Activated CD8-positive, alpha-beta memory T cell treated with anti-CD3 and anti-CD28 coated beads for 1 hour (primary cell): ENCODE measurements around the gene LHX8.
"Not testable (repeated sequence)": the region's sequence is repeated elsewhere in the genome, so short reads cannot be mapped to it uniquely, and the experiment has no call there.

Experiments used
- DNase-seq, 2 donors: peaks; one replicate each; pipeline ENCODE4 v3.0.0-alpha.2; 2020; ENCODE audit warnings: low read depth in 1 of 2; ENCODE audit errors: extremely low read depth in 1 of 2

LHX8 gene

DNA sequence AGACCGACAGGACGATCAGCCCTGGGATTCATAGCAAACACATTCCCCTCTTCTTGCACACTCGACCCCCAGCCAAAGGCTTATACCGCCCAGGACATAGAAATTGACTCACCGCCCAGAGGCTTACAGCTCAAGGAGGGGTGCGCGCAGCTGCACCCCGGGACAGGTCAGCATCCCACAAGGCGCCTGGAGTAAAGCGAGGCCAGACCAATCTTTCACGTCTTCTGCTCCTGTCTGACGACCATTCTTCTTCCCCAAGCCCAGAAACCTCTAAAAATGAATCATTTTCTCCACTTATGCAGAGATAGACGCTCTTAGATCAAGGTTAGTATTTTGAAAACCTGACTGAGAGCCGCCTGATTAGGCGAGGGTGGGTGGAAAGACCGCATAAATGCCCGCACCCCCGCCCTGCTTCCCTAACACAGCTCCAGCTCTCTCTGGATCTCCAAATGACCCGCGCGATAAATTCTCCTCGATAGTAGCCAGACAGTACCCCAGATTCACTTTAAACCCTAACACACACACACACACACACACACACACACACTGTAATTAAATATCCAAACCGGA lies 1.9 kb upstream of the LHX8 start:
- no peak for DNase-seq

DNA sequence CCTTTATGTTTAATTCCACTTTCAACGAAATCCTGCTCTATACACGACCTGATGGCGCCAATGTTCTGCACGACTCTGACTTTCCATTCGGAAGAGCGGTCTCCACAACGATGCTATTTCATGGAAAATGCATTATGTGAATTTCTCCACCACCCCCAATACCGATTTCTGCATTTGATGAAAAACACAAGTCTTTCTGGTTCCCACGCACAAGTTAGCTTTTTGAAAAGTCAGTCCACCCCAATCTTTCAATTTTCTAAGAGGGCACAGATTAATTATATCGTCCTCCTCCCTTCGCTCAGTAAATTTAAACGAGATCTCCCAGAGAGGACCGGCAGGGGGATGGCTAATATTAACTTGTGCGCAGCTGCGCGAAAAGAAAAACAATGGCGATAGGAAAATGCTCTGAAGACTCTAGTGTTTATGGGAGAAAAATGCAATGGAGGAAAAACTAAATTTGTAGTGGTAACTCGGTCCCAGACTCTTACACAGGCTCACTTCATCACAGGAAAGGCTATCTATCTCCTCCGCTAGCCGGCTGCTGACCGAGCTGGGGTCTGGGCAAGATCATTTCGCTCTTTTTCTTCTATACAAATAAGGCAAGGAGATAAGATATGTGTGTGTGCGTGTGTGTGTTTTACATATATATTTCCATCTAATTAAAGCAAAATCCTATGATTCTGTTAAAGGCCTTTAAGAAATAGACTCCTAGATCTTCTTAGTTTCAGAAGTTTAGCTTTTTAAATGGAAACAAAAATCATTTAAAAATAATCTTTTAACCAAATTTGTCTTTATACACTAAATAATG lies 1.2 kb upstream of the LHX8 start:
- no peak for DNase-seq

- DNase-seq = no peak
Measured at GRCh38 chr1:75134647-75135572, 722 bp downstream of the LHX8 start.

DNA sequence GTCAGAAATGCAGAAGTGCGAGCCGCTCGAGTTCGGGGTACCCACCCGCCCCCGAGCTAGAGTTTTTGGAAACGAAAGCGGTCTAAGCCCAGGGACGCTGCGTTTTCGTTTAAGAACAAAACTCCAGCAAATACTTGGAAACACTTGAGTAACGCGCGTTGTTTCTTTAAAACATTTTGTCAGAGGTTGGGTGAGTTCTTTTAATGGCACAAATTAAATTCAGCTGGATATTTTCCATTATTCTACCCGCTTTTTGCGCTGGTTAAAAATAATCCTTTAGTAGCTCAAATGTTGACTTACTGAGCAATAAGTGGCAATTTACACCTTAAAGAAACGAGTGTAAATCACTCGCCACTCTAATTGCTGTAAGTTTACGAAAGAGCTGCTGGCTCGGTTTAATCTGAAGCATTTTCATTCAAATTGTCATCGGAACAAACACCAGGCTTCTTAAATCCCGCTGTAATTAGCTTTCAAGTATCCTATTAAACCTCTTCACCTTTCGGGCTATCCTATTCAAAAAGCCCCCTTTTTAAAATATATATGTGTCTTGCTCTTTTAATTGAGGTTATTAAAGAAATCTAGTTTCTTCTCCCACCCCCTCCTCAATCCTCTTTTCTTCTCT lies 1.5 kb downstream of the LHX8 start:
- no peak for DNase-seq

GRCh38 chr1:75136195-75136815 lies 2.1 kb downstream of the LHX8 start:
- no peak for DNase-seq

- DNase-seq = no peak
Measured at GRCh38 chr1:75136921-75137641, 2.9 kb downstream of the LHX8 start.

- no peak for DNase-seq
Measured at GRCh38 chr1:75152092-75152491, 17.9 kb downstream of the LHX8 start.

GRCh38 chr1:75159154-75159553 lies 25.0 kb downstream of the LHX8 start:
- DNase-seq = no peak

DNA sequence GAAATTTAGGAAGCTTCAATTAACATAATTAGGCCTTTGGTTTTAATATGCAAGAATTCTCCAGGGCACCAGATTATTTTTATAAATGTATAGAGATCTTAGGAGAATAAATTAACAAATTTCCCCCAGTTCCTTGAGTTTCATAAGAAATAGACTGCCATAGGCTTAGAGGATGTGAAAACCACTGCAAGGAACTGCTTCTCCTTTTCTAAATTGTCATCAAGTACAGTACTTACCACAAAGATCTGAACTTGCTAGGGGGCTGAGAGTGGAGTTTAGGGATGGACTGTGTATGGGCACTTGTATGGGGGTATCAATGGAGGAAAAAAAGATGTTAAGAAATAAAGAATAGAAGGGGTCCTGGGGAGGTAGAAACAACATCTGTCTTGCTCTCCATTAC lies 31.1 kb downstream of the LHX8 start:
- DNase-seq = no peak

DNA sequence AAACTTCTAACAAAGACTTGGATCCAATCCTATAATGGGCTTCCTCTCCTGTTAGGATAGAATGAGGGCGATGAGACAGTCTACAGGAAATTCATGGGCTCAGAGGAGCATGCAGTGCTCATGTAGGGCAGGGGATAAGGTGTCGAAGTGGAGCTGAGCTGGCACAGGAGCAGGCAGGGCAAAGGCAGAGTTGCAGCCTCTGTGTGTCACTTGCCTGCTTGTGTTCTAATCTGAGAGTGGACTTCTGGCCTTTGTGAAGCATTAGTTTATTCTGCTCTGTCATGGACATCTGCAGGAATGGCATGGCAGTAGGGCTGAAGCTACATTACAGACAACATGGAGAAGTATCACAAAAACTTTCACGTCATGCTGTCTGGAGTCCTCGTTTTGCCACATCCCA lies 32.6 kb downstream of the LHX8 start:
- no peak for DNase-seq

DNA sequence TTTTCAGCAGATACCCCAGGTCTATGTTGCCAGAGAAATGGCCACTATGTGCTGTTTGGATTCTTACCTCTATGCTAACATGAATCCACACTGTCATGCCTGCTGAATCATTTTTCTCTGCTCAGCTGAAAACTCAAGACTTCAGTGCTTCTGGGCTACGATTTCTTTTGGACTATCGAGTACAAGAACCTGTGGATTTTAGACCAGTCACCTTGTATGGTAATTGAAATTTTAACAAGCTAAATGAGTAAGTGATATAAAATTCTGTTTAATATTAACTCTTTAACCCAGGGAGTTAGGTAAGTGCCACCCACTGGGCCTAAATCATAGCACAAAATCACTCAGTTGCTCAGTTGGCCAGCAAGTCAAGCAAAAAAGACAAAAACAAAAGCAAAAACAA lies 35.8 kb downstream of the LHX8 start:
- DNase-seq = no peak

DNA sequence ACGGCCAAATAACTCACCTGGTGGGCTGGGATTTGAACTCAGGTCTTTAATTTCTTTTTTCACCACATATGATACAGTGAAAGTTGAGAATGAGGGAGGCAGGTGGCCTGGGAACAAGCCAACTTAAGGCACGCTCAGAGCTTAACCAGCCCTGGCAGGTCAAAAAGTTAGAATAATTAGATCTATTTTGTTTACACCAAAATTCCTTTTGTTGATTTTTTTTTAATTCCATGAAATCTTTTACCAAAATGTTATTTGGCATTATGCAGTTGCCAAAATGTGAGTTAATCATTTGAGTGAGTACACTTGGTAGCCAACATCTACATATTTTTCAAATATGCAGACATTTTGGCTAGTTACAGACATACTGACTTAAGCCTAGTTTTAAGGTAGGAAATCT lies 36.8 kb downstream of the LHX8 start:
- DNase-seq = no peak

- DNase-seq = no peak
Measured at GRCh38 chr1:75171876-75172275, 37.7 kb downstream of the LHX8 start.

- DNase-seq = no peak
Measured at GRCh38 chr1:75172556-75172955, 38.4 kb downstream of the LHX8 start.

DNA sequence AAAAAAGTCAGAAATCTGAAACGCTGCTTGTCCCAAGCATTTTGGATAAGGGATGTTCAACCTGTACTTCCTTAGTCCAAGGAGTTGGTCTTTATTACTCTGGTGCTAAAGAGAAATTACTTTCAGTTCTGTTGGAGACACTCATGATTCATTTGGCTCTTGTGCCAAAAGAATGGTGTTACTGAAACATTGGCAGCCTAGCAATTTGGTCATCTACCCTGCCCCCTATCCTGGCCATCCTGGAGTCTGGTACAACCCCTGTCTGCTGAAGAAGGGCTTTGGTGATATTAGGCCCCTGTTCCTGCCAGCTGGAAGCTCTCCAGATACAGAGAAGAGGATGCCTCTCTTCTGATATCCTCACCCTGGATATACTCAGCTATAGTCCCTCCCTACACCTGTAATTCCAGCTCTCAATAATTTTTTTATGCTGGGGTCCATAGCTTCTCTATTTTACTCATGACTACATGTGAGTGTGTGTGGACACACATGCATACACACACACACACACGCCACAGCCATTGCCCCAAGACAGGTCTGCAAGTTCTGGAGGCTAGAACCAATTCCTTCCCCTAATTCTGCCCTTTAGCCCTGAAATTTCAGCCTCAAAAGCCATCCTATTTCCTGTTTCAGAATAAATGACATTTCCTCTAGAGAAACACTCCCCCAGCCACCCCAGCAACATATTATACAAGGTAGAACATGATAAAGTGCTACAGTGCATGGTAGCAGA lies 40.0 kb downstream of the LHX8 start:
- DNase-seq = no peak

DNA sequence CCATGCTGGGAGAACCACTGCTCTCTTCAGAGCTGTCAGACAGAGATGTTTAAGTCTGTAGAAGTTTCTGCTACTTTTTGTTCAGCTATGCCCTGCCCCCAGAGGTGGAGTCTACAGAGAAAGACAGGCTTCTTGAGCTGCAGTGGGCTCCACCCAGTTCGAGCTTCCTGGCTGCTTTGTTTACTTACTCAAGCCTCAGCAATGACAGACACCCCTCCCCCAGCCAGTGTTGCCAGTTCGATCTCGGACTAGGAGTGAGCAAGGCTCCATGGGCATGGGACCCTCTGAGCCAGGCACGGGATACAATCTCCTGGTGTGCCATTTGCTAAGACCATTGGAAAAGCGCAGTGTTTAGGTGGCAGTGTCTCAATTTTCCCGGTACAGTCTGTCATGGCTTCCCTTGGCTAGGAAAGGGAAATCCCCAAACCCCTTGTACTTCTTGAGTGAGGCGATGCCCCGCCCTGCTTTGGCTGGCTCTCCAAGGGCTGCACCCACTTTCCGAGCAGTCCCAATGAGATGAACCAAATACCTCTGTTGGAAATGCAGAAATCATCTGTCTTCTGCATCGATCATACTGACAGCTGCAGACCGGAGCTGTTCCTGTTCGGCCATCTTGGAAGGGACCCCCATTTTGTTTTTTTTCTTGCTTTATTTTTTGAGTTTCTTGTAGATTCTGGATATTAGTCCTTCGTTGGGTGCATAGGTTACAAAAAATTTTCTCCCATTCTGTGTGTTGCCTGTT lies 47.2 kb downstream of the LHX8 start:
- DNase-seq = not testable (repeated sequence)

DNA sequence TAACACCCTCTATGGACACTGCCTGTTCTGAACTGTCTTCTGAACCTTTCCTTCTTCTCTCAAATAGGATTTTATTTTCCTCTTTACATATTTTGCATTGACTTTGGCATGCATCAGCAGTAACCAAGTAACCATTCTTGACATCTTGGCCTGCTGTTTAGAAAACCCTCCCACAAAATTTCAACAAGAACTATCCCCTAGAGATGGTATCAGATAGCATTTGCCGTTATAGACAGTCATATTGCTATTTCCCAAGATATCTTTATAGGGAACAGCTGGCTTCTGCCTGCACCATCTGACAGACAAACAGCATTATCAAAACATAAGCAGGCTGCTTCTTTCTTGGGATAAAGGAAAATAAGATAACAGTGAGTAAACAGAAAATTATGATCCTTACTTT lies 54.7 kb downstream of the LHX8 start:
- no peak for DNase-seq

DNA sequence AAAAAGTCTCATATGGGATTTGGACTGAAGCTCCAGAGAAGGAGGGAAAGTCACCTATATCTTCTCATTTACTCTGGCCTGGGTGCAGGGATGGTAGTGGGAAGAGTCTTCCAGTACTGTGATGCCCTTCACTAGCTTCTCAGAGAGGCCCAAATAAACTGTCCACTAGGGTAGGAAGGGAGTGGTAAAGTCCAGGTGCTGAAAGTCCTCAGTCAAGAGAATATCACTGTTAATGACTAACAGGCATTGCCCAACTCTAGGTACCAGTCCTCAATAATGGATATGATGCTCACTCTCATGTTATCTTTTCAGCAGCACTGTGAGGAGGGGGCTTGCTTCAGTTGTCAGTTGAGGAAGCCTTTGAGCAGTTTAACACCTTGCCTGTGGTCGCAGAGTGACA lies 64.0 kb downstream of the LHX8 start:
- DNase-seq = no peak

DNA sequence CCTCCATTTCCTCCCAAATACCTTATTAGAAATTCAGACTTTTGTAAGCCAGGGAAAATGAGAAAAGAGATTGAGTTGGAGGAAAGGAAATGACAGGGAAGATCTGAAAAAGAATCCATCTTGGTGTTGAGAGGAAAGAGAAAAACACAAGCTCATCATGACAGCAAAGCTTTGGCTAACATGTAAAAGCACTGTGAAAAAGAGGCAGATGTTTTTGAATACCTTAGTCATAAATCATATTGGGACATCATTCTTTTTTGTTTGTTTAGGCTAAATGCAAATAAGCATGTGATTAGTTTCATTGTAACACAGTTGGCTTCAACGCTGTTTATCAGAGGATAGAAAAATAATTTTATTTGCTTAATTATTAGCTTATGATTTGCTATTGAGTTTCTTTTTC lies 64.6 kb downstream of the LHX8 start:
- no peak for DNase-seq
